Measurements from ENCODE around the gene DAPK3.

The DAPK3 gene

GRCh38 chr19:3968556-3969434, 2.1 kb downstream of the DAPK3 start (continued):
- TF ChIP-seq PRDM10 (tag by site-specific recombination; IDR thresholded peaks at IDR 0.05): peak; percentile 42
- no peak for TF ChIP-seq ZNF549 (tag by site-specific recombination; IDR thresholded peaks at IDR 0.05)
- TF ChIP-seq SP7 (tag by site-specific recombination; IDR thresholded peaks at IDR 0.05): peak; percentile 88
- no peak for TF ChIP-seq ZNF747 (tag by site-specific recombination; IDR thresholded peaks at IDR 0.05)
- TF ChIP-seq ZBTB17 (tag by site-specific recombination; IDR thresholded peaks at IDR 0.05): peak; percentile 81
- TF ChIP-seq ZNF132 (tag by site-specific recombination; IDR thresholded peaks at IDR 0.05; ENCODE audit: borderline replicate concordance): no peak
- TF ChIP-seq ZNF138 (tag by site-specific recombination; IDR thresholded peaks at IDR 0.05; ENCODE audit: borderline replicate concordance): no peak
- TF ChIP-seq ZNF530 (tag by site-specific recombination; IDR thresholded peaks at IDR 0.05; ENCODE audit: low read depth): no peak
- TF ChIP-seq ZNF394 (tag by site-specific recombination; IDR thresholded peaks at IDR 0.05; ENCODE audit: borderline replicate concordance): peak; percentile 61; the same call in 1 of the 2 replicates
- TF ChIP-seq, protein P1, sequence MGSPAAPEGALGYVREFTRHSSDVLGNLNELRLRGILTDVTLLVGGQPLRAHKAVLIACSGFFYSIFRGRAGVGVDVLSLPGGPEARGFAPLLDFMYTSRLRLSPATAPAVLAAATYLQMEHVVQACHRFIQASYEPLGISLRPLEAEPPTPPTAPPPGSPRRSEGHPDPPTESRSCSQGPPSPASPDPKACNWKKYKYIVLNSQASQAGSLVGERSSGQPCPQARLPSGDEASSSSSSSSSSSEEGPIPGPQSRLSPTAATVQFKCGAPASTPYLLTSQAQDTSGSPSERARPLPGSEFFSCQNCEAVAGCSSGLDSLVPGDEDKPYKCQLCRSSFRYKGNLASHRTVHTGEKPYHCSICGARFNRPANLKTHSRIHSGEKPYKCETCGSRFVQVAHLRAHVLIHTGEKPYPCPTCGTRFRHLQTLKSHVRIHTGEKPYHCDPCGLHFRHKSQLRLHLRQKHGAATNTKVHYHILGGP (tag by site-specific recombination; IDR thresholded peaks at IDR 0.05): peak; percentile 38; the same call in 1 of the 2 replicates
- TF ChIP-seq GLI2 (tag by site-specific recombination; IDR thresholded peaks at IDR 0.05; ENCODE audit: borderline replicate concordance, low read depth): no peak
- no peak; the same call in 1 of the 2 replicates for TF ChIP-seq BCL11A (tag by site-specific recombination; IDR thresholded peaks at IDR 0.05; ENCODE audit: low read depth)
- TF ChIP-seq GLI4 (tag by site-specific recombination; IDR thresholded peaks at IDR 0.05): no peak
- TF ChIP-seq, protein P2, sequence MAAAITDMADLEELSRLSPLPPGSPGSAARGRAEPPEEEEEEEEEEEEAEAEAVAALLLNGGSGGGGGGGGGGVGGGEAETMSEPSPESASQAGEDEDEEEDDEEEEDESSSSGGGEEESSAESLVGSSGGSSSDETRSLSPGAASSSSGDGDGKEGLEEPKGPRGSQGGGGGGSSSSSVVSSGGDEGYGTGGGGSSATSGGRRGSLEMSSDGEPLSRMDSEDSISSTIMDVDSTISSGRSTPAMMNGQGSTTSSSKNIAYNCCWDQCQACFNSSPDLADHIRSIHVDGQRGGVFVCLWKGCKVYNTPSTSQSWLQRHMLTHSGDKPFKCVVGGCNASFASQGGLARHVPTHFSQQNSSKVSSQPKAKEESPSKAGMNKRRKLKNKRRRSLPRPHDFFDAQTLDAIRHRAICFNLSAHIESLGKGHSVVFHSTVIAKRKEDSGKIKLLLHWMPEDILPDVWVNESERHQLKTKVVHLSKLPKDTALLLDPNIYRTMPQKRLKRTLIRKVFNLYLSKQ (tag by site-specific recombination; IDR thresholded peaks at IDR 0.05; ENCODE audit: borderline replicate concordance): no peak
- TF ChIP-seq ZNF341 (tag by site-specific recombination; IDR thresholded peaks at IDR 0.05; ENCODE audit: low read depth): peak; percentile 80
- TF ChIP-seq GLIS1 (tag by site-specific recombination; IDR thresholded peaks at IDR 0.05): peak; percentile 93
- TF ChIP-seq, protein P3, sequence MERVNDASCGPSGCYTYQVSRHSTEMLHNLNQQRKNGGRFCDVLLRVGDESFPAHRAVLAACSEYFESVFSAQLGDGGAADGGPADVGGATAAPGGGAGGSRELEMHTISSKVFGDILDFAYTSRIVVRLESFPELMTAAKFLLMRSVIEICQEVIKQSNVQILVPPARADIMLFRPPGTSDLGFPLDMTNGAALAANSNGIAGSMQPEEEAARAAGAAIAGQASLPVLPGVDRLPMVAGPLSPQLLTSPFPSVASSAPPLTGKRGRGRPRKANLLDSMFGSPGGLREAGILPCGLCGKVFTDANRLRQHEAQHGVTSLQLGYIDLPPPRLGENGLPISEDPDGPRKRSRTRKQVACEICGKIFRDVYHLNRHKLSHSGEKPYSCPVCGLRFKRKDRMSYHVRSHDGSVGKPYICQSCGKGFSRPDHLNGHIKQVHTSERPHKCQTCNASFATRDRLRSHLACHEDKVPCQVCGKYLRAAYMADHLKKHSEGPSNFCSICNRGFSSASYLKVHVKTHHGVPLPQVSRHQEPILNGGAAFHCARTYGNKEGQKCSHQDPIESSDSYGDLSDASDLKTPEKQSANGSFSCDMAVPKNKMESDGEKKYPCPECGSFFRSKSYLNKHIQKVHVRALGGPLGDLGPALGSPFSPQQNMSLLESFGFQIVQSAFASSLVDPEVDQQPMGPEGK (tag by site-specific recombination; IDR thresholded peaks at IDR 0.05): peak; percentile 93
- no peak for TF ChIP-seq ZBTB49 (tag by site-specific recombination; IDR thresholded peaks at IDR 0.05; ENCODE audit: low read depth)
- peak; percentile 80; the same call in 1 of the 2 replicates for TF ChIP-seq ZNF561 (tag by site-specific recombination; IDR thresholded peaks at IDR 0.05; ENCODE audit: borderline replicate concordance)
- TF ChIP-seq ZNF133 (tag by site-specific recombination; IDR thresholded peaks at IDR 0.05): no peak
- TF ChIP-seq, protein P4, sequence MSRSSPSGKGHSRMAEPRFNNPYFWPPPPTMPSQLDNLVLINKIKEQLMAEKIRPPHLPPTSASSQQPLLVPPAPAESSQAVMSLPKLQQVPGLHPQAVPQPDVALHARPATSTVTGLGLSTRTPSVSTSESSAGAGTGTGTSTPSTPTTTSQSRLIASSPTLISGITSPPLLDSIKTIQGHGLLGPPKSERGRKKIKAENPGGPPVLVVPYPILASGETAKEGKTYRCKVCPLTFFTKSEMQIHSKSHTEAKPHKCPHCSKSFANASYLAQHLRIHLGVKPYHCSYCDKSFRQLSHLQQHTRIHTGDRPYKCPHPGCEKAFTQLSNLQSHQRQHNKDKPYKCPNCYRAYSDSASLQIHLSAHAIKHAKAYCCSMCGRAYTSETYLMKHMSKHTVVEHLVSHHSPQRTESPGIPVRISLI (tag by site-specific recombination; IDR thresholded peaks at IDR 0.05): no peak; the same call in 1 of the 2 replicates
- TF ChIP-seq, protein P5, sequence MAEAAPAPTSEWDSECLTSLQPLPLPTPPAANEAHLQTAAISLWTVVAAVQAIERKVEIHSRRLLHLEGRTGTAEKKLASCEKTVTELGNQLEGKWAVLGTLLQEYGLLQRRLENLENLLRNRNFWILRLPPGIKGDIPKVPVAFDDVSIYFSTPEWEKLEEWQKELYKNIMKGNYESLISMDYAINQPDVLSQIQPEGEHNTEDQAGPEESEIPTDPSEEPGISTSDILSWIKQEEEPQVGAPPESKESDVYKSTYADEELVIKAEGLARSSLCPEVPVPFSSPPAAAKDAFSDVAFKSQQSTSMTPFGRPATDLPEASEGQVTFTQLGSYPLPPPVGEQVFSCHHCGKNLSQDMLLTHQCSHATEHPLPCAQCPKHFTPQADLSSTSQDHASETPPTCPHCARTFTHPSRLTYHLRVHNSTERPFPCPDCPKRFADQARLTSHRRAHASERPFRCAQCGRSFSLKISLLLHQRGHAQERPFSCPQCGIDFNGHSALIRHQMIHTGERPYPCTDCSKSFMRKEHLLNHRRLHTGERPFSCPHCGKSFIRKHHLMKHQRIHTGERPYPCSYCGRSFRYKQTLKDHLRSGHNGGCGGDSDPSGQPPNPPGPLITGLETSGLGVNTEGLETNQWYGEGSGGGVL (tag by site-specific recombination; IDR thresholded peaks at IDR 0.05): no peak
- peak; percentile 98 for TF ChIP-seq ZNF121 (tag by site-specific recombination; IDR thresholded peaks at IDR 0.05)
